BE2C (cell line): ENCODE data around the gene NRG2.
A peak's percentile ranks its signal among the peaks of the same experiment; 100 is the strongest.

Experiments
- DNase-seq: peaks from one replicate; pipeline ENCODE4 v3.0.0-alpha.2; 2020
- H3K27me3 ChIP-seq: fragments of 250-450 bp; sonication (Bioruptor Pico); 2 replicates; pipeline ENCODE4 v1.5.1; 2020; ENCODE audit warnings: mild to moderate bottlenecking
- H3K36me3 ChIP-seq: fragments of 250-450 bp; sonication (Bioruptor Pico); 2 replicates; pipeline ENCODE4 v1.5.1; 2020; ENCODE audit warnings: mild to moderate bottlenecking
- H3K4me1 ChIP-seq: fragments of 250-450 bp; sonication (Bioruptor Pico); 2 replicates; pipeline ENCODE4 v1.5.1; 2020
- H3K4me3 ChIP-seq: 2 replicates; pipeline ENCODE4 v1.5.1; 2011; ENCODE audit warnings: low read depth, low read length
- H3K9me3 ChIP-seq: fragments of 250-450 bp; sonication (Bioruptor Pico); 2 replicates; pipeline ENCODE4 v1.5.1; 2020
- CTCF ChIP-seq: IDR thresholded peaks from 2 replicates; pipeline ENCODE4 v1.5.1; 2012; ENCODE audit warnings: mild to moderate bottlenecking, low read depth, low read length

NRG2 gene

GRCh38 chr5:139863361-139863760 lies 179.7 kb downstream of the NRG2 start:
- Histone ChIP-seq H3K4me3 (no peak overlapping the region), H3K4me1 (no peaks in the 10 kb centered on the region; the same call in 1 of the 2 replicates), H3K9me3 (no peaks in the 10 kb centered on the region), H3K27me3 (no peaks in the 10 kb centered on the region), H3K36me3 (no peaks in the 10 kb centered on the region)
- TF ChIP-seq CTCF, result no peak
- no peak for DNase-seq

GRCh38 chr5:139862803-139863202 lies 180.3 kb downstream of the NRG2 start:
- Histone ChIP-seq H3K4me3 (no peak overlapping the region), H3K4me1 (no peaks in the 10 kb centered on the region; the same call in 1 of the 2 replicates), H3K36me3 (no peaks in the 10 kb centered on the region), H3K27me3 (no peaks in the 10 kb centered on the region), H3K9me3 (no peaks in the 10 kb centered on the region)
- 0 out of 2 replicates have a peak, but pooled peaks have one; percentile 9 for TF ChIP-seq CTCF
- DNase-seq, result no peak

GRCh38 chr5:139862313-139862712 lies 180.8 kb downstream of the NRG2 start:
- no peak for TF ChIP-seq CTCF
- no peak for DNase-seq
- Histone ChIP-seq H3K4me1 (no peaks in the 10 kb centered on the region; the same call in 1 of the 2 replicates), H3K9me3 (no peaks in the 10 kb centered on the region), H3K27me3 (no peaks in the 10 kb centered on the region), H3K36me3 (no peaks in the 10 kb centered on the region), H3K4me3 (no peak overlapping the region)

GRCh38 chr5:139861889-139862207 lies 181.3 kb downstream of the NRG2 start:
- Histone ChIP-seq H3K36me3 (no peaks in the 10 kb centered on the region), H3K4me1 (no peaks in the 10 kb centered on the region; the same call in 1 of the 2 replicates), H3K27me3 (no peaks in the 10 kb centered on the region), H3K9me3 (no peaks in the 10 kb centered on the region), H3K4me3 (no peak overlapping the region)
- no peak for DNase-seq
- no peak for TF ChIP-seq CTCF

- H3K27me3 ChIP-seq, result no peaks in the 10 kb centered on the region
- no peaks in the 10 kb centered on the region for H3K9me3 ChIP-seq
- no peak for DNase-seq
- H3K4me3 ChIP-seq, result no peak overlapping the region
- TF ChIP-seq CTCF, result no peak
- no peaks in the 10 kb centered on the region; the same call in 1 of the 2 replicates for H3K4me1 ChIP-seq
- H3K36me3 ChIP-seq, result no peaks in the 10 kb centered on the region
Observed at GRCh38 chr5:139861021-139861888, 181.8 kb downstream of the NRG2 start.

- Histone ChIP-seq H3K27me3 (no peaks in the 10 kb centered on the region), H3K9me3 (no peaks in the 10 kb centered on the region), H3K36me3 (no peaks in the 10 kb centered on the region), H3K4me1 (no peaks in the 10 kb centered on the region; the same call in none of the 2 replicates), H3K4me3 (no peak overlapping the region)
- DNase-seq, result no peak
- TF ChIP-seq CTCF, result no peak
Observed at GRCh38 chr5:139859013-139859412, 184.1 kb downstream of the NRG2 start.
